Activated CD8-positive, alpha-beta T cell treated with anti-CD3 and anti-CD28 coated beads for 36 hours (primary cell): ENCODE data around the gene PRMT7. TPM values are rescaled to one million over a fixed set of nuclear protein-coding genes. Genes with fewer than 3 reads are reported as not detected.

Experiments
- ATAC-seq: fragments of 200-7000 bp; cut with Tn5 transposase; one replicate; pipeline ENCODE4 v1.10.0; 2021; ENCODE audit warnings: mild to moderate bottlenecking, moderate library complexity
- CTCF ChIA-PET: fragments of 350-600 bp; sonication (Branson Sonifier 250); formaldehyde crosslinking; loops from one replicate; lab custom pipeline; 2021; ENCODE audit warnings: antibody characterized with exemption; lab: Charles Lee
- POLR2A ChIA-PET: fragments of 350-600 bp; sonication (Branson Sonifier 250); formaldehyde crosslinking; loops from one replicate; lab custom pipeline; 2021; ENCODE audit warnings: antibody characterized with exemption; lab: Charles Lee
- DNase-seq: peaks from one replicate; pipeline ENCODE4 v3.0.0-alpha.2; 2020
- H3K27ac Mint-ChIP-seq: one replicate; pipeline ENCODE4 v1.8.0; 2021; ENCODE audit warnings: mild to moderate bottlenecking, mixed read lengths
- H3K27me3 Mint-ChIP-seq: one replicate; pipeline ENCODE4 v1.8.0; 2021; ENCODE audit warnings: mixed read lengths
- H3K36me3 Mint-ChIP-seq: one replicate; pipeline ENCODE4 v1.8.0; 2021; ENCODE audit warnings: low read depth, mixed read lengths
- H3K4me1 Mint-ChIP-seq: one replicate; pipeline ENCODE4 v1.8.0; 2021; ENCODE audit warnings: low read depth, mixed read lengths
- H3K4me3 Mint-ChIP-seq: one replicate; pipeline ENCODE4 v1.8.0; 2021; ENCODE audit warnings: mild to moderate bottlenecking, moderate library complexity, mixed read lengths
- H3K9me3 Mint-ChIP-seq: one replicate; pipeline ENCODE4 v1.8.0; 2021; ENCODE audit warnings: mixed read lengths
- CTCF ChIP-seq: fragments of 200-600 bp; IDR thresholded peaks from one replicate; pipeline ENCODE4 v1.8.0; 2022; ENCODE audit warnings: antibody characterized with exemption, mild to moderate bottlenecking
- intact Hi-C: fragments of 100-400 bp; cut with micrococcal nuclease; formaldehyde crosslinking; loops from one replicate; pipeline ENCODE4 v1.10.0; 2022
- total RNA-seq, 2 experiments: library from RNA; stranded (reverse); gene quantifications; one replicate each; pipeline ENCODE4 v1.2.3, GENCODE V29; 2021

Gene PRMT7
- total RNA-seq, 2 experiments from 2014 or later: 67.4 to 78.4 TPM

- ATAC-seq (no peak), DNase-seq (no peak)
- Mint-ChIP-seq H3K36me3 (peaks cover 22% of the 10 kb centered on the region), H3K4me1 (peaks cover 25% of the 10 kb centered on the region), H3K27me3 (peaks cover under 1% of the 10 kb centered on the region), H3K9me3 (no peaks in the 10 kb centered on the region), H3K27ac (no peak overlapping the region), H3K4me3 (no peak overlapping the region)
- CTCF ChIA-PET: interaction anchor here (0.9 to 1.9 kb wide), 4 partner anchors 31 to 168 kb away, joined by 3 to 5 read pairs (median 3); partner anchors contain the start of gene SLC7A6
- intact Hi-C loops: loop anchor here (10.0 kb wide), 1 partner anchor 144 kb away; no protein-coding TSS in a partner anchor
- no peak for TF ChIP-seq CTCF
- POLR2A ChIA-PET: interaction anchor here (0.9 to 1.5 kb wide), 5 partner anchors 9 to 99 kb away, joined by 3 to 4 read pairs (median 3); no protein-coding TSS in a partner anchor
Observed at GRCh38 chr16:68360547-68360946, 49.7 kb downstream of the PRMT7 start.

- intact Hi-C loops: loop anchor here (10.0 kb wide), 1 partner anchor 144 kb away; no protein-coding TSS in a partner anchor
Observed at GRCh38 chr16:68360956-68361355, 50.1 kb downstream of the PRMT7 start.

GRCh38 chr16:68361485-68361884 lies 50.7 kb downstream of the PRMT7 start:
- ATAC-seq (no peak), DNase-seq (no peak)
- no peak for TF ChIP-seq CTCF
- H3K36me3 Mint-ChIP-seq: peaks cover 20% of the 10 kb centered on the region
- POLR2A ChIA-PET: interaction anchor here (0.6 to 1.5 kb wide), 4 partner anchors 9 to 130 kb away, joined by 3 read pairs; partner anchors contain the start of gene SLC7A6
- no peak overlapping the region for H3K4me3 Mint-ChIP-seq
- peaks cover 17% of the 10 kb centered on the region for H3K4me1 Mint-ChIP-seq
- H3K27me3 Mint-ChIP-seq: peaks cover 8% of the 10 kb centered on the region
- CTCF ChIA-PET: interaction anchor here (1.3 kb wide), 1 partner anchor 117 kb away, joined by 3 read pairs; no protein-coding TSS in a partner anchor
- H3K27ac Mint-ChIP-seq: no peak overlapping the region
- no peaks in the 10 kb centered on the region for H3K9me3 Mint-ChIP-seq
- intact Hi-C loops: loop anchor here (10.0 kb wide), 1 partner anchor 143 kb away; no protein-coding TSS in a partner anchor

More at GRCh38 chr16:68360956-68361355, 50.1 kb downstream of the PRMT7 start:
- ATAC-seq: no peak
- H3K36me3 Mint-ChIP-seq: peaks cover 22% of the 10 kb centered on the region
- H3K27ac Mint-ChIP-seq: no peak overlapping the region
- H3K4me3 Mint-ChIP-seq: no peak overlapping the region
- no peaks in the 10 kb centered on the region for H3K9me3 Mint-ChIP-seq
- TF ChIP-seq CTCF: no peak
- POLR2A ChIA-PET: interaction anchor here (0.6 to 1.5 kb wide), 4 partner anchors 10 to 131 kb away, joined by 3 to 4 read pairs (median 3); no protein-coding TSS in a partner anchor
- CTCF ChIA-PET: interaction anchor here (0.9 to 1.5 kb wide), 3 partner anchors 32 to 167 kb away, joined by 3 read pairs; no protein-coding TSS in a partner anchor
- H3K27me3 Mint-ChIP-seq: peaks cover 4% of the 10 kb centered on the region
- H3K4me1 Mint-ChIP-seq: peaks cover 22% of the 10 kb centered on the region
- DNase-seq: no peak

GRCh38 chr16:68362262-68362913 lies 51.6 kb downstream of the PRMT7 start:
- TF ChIP-seq CTCF: no peak
- POLR2A ChIA-PET: interaction anchor here (1.1 to 1.5 kb wide), 2 partner anchors 8 to 16 kb away, joined by 3 read pairs; no protein-coding TSS in a partner anchor
- CTCF ChIA-PET: interaction anchor here (0.9 to 2.9 kb wide), 4 partner anchors 17 to 149 kb away, joined by 3 to 10 read pairs (median 4); no protein-coding TSS in a partner anchor
- intact Hi-C loops: loop anchor here (10.0 kb wide), 1 partner anchor 142 kb away; no protein-coding TSS in a partner anchor
- no peak overlapping the region for H3K4me3 Mint-ChIP-seq
- peaks cover 12% of the 10 kb centered on the region for H3K4me1 Mint-ChIP-seq
- H3K9me3 Mint-ChIP-seq: no peaks in the 10 kb centered on the region
- peaks cover 12% of the 10 kb centered on the region for H3K27me3 Mint-ChIP-seq
- ATAC-seq (no peak), DNase-seq (no peak)
- peaks cover 12% of the 10 kb centered on the region for H3K36me3 Mint-ChIP-seq
- H3K27ac Mint-ChIP-seq: no peak overlapping the region
